Measurements from ENCODE around the gene KRT73. TPM values are rescaled to one million over a fixed set of nuclear protein-coding genes. Genes with fewer than 3 reads are reported as not detected.

Gene KRT73
- polyA plus RNA-seq, 1 donor: not detected

DNA sequence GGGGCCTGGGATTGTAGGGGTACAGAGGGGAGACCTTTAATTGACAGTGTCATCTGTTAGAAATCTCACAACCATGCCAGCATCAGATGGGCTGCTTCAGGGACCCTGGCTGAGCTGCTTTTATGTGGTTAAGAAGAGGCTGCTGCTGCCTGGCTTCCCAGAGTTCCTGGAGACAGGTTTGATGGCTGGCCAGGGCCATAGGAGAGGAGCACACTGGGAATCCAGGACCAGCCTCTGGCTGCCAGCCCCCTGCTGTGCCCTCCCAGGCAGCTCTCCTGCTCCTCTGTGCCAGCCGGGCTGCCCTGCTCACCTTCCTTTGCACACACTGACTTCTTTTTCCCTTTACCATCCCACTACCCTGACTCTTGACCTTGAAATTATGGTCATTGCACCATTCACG lies 507 bp upstream of the KRT73 start:
- DNase-seq: no peak

- DNase-seq: no peak
Measured at GRCh38 chr12:52617403-52617785, 965 bp downstream of the KRT73 start.

- DNase-seq: no peak
Measured at GRCh38 chr12:52616680-52617402, 1.5 kb downstream of the KRT73 start.

DNA sequence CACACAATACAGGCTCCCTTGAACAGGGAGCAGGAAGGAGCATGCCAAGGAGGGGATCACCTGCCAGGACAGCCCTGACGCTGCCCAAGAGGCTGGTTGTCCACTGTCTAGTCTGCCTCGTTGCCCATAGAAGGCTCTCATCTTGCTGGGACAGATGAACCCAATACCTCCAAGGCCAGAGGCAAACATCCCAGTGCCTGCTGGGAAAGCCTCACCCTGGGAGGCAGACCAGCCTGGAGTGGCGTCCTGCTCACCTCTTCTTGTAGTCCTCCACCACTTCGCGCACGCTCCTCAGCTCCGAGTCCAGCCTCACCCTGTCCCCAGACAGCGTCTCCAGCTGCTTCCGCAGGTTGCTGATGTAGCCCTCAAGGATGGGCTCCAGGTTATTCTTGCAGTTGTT lies 2.4 kb downstream of the KRT73 start:
- DNase-seq: no peak

GRCh38 chr12:52615208-52615868 lies 3.0 kb downstream of the KRT73 start:
- no peak for DNase-seq

- no peak for DNase-seq
Measured at GRCh38 chr12:52614381-52615207, 3.8 kb downstream of the KRT73 start.

DNA sequence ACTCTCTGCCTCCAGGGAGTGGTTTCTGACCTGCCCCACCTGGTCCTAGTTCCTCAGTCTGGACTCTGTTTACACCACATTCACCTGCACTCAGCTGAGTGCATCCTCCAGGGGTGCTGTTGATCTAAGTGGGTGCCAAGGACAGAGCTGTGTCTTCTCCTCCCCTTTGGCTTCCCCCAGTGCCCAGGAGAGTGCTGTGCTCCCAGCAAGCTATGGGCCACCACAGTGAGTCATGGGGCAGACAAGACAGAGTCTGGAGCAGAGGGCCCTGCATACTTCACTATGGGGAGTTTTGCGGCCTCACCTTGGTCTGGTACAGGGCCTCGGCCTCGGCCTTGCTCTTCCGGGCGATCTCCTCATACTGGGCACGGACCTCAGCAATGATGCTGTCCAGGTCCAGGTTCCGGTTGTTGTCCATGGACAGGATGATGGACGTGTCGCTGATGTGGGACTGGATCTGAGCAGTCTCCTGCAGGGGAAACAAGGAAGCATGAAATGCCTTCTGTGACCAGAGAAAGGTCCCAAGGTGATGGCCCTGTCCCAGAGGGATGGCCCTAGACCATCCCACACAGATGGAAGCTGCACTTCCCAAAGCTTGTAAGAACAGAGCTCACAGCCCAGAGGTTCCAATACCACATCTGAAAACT lies 4.9 kb downstream of the KRT73 start:
- no peak for DNase-seq

DNA sequence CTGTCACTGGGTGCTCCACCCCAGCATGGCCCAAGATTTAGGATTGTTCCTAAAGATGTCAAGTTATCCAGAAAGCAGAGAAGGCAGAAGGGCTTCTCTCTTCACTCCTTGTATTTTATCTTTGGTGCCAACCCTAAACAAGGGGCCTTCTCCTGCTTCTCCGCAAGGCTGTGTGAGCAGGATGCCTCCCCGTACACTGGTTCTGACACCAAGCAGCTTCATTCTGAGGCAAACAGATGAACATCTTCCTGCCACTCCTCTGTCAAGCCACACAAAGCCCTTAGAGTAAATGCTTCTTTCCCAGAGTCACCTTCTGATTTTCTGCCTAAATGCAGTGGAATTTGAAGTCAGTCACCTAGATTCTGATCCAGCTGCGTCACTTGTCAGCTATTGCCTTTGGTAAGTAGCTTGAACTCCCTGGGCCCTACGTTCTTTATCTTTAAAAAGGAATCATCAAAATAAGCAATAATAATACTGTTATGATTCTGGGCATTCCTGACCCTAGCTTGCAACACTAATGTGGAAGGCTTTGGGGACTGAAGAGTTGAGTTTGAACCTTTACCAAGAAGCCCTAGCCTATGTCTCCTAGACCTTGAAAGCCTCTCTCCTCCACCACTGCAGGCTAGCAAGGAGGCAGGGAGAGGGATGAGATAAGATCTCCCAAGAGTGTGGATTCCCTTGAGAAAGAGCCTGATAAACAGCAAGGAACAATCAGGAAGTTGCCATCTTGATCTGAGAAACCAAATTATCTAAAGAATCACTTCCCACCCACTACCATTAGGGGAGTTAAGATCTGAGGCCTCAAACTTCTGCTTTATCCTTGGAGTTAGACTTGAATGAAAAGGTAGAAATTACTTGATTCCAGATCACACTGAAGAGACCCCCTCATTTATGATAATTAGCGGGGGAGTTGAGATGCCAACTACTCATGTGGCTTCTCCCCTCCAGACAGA lies 5.7 kb downstream of the KRT73 start:
- no peak for DNase-seq

DNA sequence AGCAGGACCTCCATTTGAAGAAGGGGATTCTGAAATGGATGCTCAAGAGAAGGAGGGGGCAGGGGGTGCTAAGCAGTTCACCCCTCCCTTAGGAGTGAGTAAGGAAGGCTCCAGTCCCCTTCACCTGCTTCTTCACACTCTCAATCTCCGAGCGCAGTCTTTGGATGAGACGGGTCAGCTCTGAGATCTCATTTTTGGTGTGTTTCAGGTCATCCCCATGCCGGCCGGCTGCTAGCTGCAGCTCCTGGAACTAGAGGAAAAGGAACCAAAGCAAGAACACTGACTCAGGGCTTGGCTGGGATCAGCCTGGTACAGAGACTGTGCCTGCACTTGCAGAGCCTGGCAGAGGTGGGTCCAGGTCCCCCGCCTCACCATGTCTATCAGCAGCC lies 7.3 kb downstream of the KRT73 start:
- no peak for DNase-seq

GRCh38 chr12:52608826-52609630 lies 9.3 kb downstream of the KRT73 start:
- DNase-seq: no peak

GRCh38 chr12:52608161-52608560 lies 10.2 kb downstream of the KRT73 start:
- no peak for DNase-seq

- DNase-seq: no peak
Measured at GRCh38 chr12:52607314-52607713, 11.0 kb downstream of the KRT73 start.

- DNase-seq: no peak
Measured at GRCh38 chr12:52606581-52607218, 11.7 kb downstream of the KRT73 start.

GRCh38 chr12:52606096-52606495 lies 12.3 kb downstream of the KRT73 start:
- no peak for DNase-seq

DNA sequence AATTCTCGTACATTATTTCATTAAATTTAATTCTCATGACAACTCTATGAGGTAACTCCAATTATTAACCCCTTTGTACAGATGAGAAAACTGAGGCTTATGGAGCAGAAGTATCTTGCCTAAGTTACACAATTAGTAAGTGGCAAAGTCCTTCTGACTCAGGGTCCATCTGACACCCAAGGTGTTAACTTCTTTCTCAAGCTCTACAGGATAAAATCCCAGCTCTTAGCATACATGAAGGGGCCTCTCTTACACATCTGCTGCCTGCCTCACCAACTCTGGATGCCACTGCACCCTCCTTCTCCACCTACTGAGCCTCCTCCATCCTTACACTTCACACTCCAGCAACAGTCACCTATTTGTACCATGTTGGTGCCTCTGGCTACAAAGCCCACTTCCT lies 12.8 kb downstream of the KRT73 start:
- no peak for DNase-seq

- DNase-seq: no peak
Measured at GRCh38 chr12:52604859-52605258, 13.5 kb downstream of the KRT73 start.

DNA sequence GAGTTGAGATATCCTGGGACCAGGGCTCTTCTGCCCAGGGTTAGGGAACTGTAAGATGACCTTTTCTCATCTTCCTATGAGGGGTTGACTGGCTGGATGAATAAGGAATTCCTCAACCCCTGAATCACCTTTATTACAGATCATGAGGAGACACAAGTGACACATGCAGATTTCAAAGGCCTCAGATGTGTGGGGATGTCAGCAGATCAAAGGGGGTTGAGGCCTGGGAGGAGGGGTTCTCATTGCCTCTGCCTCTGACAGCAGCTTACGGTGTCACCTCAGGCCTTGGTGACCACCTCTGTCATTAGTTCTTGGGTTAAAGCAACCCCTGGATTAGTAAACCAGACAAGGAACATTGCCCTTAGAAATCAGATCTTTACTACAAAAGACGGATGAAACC lies 15.0 kb downstream of the KRT73 start:
- no peak for DNase-seq

DNA sequence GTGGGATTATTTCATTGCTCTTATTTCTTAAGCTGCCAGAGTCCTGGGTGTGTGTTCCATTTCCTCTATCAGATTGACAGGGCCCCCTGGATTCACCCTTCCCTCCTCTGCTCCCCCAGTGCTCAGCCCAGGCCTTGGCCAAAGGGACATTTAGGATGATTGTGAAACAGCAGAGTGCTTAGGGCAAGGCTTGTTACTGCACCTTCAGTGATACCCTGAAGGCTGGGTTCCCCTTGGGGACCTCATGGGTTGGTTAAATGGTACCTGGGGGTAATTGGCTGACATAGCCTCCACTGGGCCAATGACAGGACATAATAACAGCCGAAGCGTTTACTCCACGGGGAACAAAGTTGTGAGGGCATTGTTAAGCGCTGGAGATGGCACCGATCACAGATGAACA lies 15.8 kb downstream of the KRT73 start:
- DNase-seq: no peak

- DNase-seq: no peak
Measured at GRCh38 chr12:52601671-52602070, 16.7 kb downstream of the KRT73 start.

GRCh38 chr12:52600941-52601481 lies 17.3 kb downstream of the KRT73 start, which contains the start of gene KRT72:
KRT72 (minus strand) TSS chr12:52601463; CDS start chr12:52601452, 11 bp downstream.
- no peak for DNase-seq
